ENCODE results near the gene TBL3.

DNA sequence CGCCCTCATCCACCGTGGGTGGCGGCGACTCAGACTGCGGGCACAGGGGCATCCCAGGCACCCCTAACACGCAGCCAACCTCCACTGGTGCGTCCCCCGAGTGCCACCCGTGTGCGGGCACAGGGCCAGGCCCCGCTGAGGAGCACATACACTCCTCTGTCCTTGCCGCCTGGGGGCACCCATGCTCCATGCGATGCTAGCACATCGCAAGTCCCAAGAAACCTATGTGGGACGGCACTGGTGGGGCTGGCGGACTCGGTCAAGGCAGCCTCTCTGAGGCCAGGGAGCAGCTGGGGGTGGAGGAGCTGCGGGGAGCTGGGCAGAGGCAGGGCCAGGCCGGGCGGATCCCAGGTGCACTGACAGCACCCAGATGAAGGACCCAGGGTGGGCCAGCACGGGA is 33.8 kb downstream of the TBL3 start:
- TF ChIP-seq, protein P1, sequence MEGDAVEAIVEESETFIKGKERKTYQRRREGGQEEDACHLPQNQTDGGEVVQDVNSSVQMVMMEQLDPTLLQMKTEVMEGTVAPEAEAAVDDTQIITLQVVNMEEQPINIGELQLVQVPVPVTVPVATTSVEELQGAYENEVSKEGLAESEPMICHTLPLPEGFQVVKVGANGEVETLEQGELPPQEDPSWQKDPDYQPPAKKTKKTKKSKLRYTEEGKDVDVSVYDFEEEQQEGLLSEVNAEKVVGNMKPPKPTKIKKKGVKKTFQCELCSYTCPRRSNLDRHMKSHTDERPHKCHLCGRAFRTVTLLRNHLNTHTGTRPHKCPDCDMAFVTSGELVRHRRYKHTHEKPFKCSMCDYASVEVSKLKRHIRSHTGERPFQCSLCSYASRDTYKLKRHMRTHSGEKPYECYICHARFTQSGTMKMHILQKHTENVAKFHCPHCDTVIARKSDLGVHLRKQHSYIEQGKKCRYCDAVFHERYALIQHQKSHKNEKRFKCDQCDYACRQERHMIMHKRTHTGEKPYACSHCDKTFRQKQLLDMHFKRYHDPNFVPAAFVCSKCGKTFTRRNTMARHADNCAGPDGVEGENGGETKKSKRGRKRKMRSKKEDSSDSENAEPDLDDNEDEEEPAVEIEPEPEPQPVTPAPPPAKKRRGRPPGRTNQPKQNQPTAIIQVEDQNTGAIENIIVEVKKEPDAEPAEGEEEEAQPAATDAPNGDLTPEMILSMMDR (IDR thresholded peaks at IDR 0.05; ENCODE audit: low read depth, low read length, missing input control) = no peak
- TF ChIP-seq, protein P2, sequence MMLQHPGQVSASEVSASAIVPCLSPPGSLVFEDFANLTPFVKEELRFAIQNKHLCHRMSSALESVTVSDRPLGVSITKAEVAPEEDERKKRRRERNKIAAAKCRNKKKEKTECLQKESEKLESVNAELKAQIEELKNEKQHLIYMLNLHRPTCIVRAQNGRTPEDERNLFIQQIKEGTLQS (IDR thresholded peaks at IDR 0.05) = no peak
- TF ChIP-seq, protein P3, sequence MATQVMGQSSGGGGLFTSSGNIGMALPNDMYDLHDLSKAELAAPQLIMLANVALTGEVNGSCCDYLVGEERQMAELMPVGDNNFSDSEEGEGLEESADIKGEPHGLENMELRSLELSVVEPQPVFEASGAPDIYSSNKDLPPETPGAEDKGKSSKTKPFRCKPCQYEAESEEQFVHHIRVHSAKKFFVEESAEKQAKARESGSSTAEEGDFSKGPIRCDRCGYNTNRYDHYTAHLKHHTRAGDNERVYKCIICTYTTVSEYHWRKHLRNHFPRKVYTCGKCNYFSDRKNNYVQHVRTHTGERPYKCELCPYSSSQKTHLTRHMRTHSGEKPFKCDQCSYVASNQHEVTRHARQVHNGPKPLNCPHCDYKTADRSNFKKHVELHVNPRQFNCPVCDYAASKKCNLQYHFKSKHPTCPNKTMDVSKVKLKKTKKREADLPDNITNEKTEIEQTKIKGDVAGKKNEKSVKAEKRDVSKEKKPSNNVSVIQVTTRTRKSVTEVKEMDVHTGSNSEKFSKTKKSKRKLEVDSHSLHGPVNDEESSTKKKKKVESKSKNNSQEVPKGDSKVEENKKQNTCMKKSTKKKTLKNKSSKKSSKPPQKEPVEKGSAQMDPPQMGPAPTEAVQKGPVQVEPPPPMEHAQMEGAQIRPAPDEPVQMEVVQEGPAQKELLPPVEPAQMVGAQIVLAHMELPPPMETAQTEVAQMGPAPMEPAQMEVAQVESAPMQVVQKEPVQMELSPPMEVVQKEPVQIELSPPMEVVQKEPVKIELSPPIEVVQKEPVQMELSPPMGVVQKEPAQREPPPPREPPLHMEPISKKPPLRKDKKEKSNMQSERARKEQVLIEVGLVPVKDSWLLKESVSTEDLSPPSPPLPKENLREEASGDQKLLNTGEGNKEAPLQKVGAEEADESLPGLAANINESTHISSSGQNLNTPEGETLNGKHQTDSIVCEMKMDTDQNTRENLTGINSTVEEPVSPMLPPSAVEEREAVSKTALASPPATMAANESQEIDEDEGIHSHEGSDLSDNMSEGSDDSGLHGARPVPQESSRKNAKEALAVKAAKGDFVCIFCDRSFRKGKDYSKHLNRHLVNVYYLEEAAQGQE (IDR thresholded peaks at IDR 0.05) = no peak
- no peak for TF ChIP-seq RXRA (IDR thresholded peaks at IDR 0.05)
- TF ChIP-seq JUND (IDR thresholded peaks at IDR 0.05) = no peak
